Stimulated activated CD4-positive, alpha-beta T cell treated with anti-CD3 and anti-CD28 coated beads, TNF-alpha, amount 100 ng/mL, for 4 hours (primary cell): ENCODE measurements around the gene KIAA1671.

ENCODE experiments used
- DNase-seq, 3 experiments: peaks; one replicate each; pipeline ENCODE4 v3.0.0-alpha.2; 2020; ENCODE audit warnings: low read depth in 3 of 3

The KIAA1671 gene

GRCh38 chr22:25114369-25115362 lies 162.2 kb downstream of the KIAA1671 start:
- DNase-seq = no peak

GRCh38 chr22:25119609-25120008 lies 167.1 kb downstream of the KIAA1671 start:
- no peak for DNase-seq

- DNase-seq = no peak
These were observed 167.6 kb downstream of the KIAA1671 start for GRCh38 chr22:25120093-25120561.

GRCh38 chr22:25120761-25121212 lies 168.3 kb downstream of the KIAA1671 start:
- no peak for DNase-seq

GRCh38 chr22:25122136-25122764 lies 169.7 kb downstream of the KIAA1671 start:
- no peak for DNase-seq

GRCh38 chr22:25123677-25124076 lies 171.2 kb downstream of the KIAA1671 start:
- DNase-seq = no peak

GRCh38 chr22:25125693-25126357 lies 173.3 kb downstream of the KIAA1671 start:
- no peak for DNase-seq

- no peak for DNase-seq
These were observed 174.0 kb downstream of the KIAA1671 start for GRCh38 chr22:25126510-25126909.

GRCh38 chr22:25127318-25127717 lies 174.8 kb downstream of the KIAA1671 start:
- DNase-seq = no peak

GRCh38 chr22:25130462-25130861 lies 177.9 kb downstream of the KIAA1671 start:
- DNase-seq = no peak

- no peak for DNase-seq
These were observed 178.8 kb downstream of the KIAA1671 start for GRCh38 chr22:25131198-25131887.

GRCh38 chr22:25134028-25134427 lies 181.5 kb downstream of the KIAA1671 start:
- DNase-seq = no peak

GRCh38 chr22:25134451-25134850 lies 181.9 kb downstream of the KIAA1671 start:
- no peak for DNase-seq

GRCh38 chr22:25136953-25137576 lies 184.5 kb downstream of the KIAA1671 start:
- no peak for DNase-seq

GRCh38 chr22:25137577-25138525 lies 185.3 kb downstream of the KIAA1671 start:
- DNase-seq = no peak

GRCh38 chr22:25139062-25139461 lies 186.5 kb downstream of the KIAA1671 start:
- no peak for DNase-seq

GRCh38 chr22:25142102-25142501 lies 189.6 kb downstream of the KIAA1671 start:
- no peak for DNase-seq

GRCh38 chr22:25143156-25144076 lies 190.9 kb downstream of the KIAA1671 start:
- no peak for DNase-seq

- DNase-seq = no peak
These were observed 192.0 kb downstream of the KIAA1671 start for GRCh38 chr22:25144522-25144921.
